Neural cell (in vitro differentiated cells): ENCODE measurements around the gene ZBTB7C. TPM values are rescaled to one million over a fixed set of nuclear protein-coding genes. Genes with fewer than 3 reads are reported as not detected.

Source experiments
- H2AFZ ChIP-seq: fragments of 200-600, 300-800 bp; sonication (generic), shearing (Covaris generic); 2 replicates; pipeline ENCODE4 v1.6.0; 2014; ENCODE audit warnings: low read depth, mild to moderate bottlenecking, antibody characterized with exemption, low read length, moderate library complexity
- H3F3A ChIP-seq: fragments of 200-600 bp; shearing (Covaris generic); 2 replicates; pipeline ENCODE4 v1.6.1; 2016; ENCODE audit warnings: mild to moderate bottlenecking, moderate library complexity, mixed read lengths, antibody characterized with exemption, low read length; ENCODE audit not compliant: insufficient read depth, poor library complexity, severe bottlenecking
- H3K27ac ChIP-seq: fragments of 200-600, 300-800 bp; sonication (generic), shearing (Covaris generic); 2 replicates; pipeline ENCODE4 v1.5.1; 2014; ENCODE audit warnings: mild to moderate bottlenecking, low read length, moderate library complexity
- H3K27me3 ChIP-seq: fragments of 300-800, 200-600 bp; sonication (generic), shearing (Covaris generic); 2 replicates; pipeline ENCODE4 v1.6.0; 2014; ENCODE audit warnings: mild to moderate bottlenecking, low read depth, low read length, moderate library complexity; ENCODE audit not compliant: insufficient read depth
- H3K36me3 ChIP-seq: fragments of 300-800, 200-600 bp; sonication (generic), shearing (Covaris generic); 2 replicates; pipeline ENCODE4 v1.5.1; 2014; ENCODE audit warnings: mild to moderate bottlenecking, antibody characterized with exemption, low read length, moderate library complexity; ENCODE audit not compliant: insufficient read depth
- H3K4me2 ChIP-seq: fragments of 300-800, 200-600 bp; sonication (generic), shearing (Covaris generic); 2 replicates; pipeline ENCODE4 v1.6.0; 2014; ENCODE audit warnings: mild to moderate bottlenecking, low read length
- H3K4me3 ChIP-seq: fragments of 300-800, 200-600 bp; sonication (generic), shearing (Covaris generic); 2 replicates; pipeline ENCODE4 v1.5.1; 2014; ENCODE audit warnings: mild to moderate bottlenecking, low read length, moderate library complexity
- H3K79me2 ChIP-seq: fragments of 200-600 bp; shearing (Covaris generic); replicated peaks from 2 replicates; pipeline ENCODE4 v1.6.0; 2014; ENCODE audit warnings: mild to moderate bottlenecking, low read length, moderate library complexity; ENCODE audit not compliant: insufficient read depth
- H3K9ac ChIP-seq: fragments of 300-800, 200-600 bp; sonication (generic), shearing (Covaris generic); 2 replicates; pipeline ENCODE4 v1.6.1; 2016; ENCODE audit warnings: mild to moderate bottlenecking, low read length, mixed read lengths
- H3K9me2 ChIP-seq: fragments of 200-600 bp; shearing (Covaris generic); 2 replicates; pipeline ENCODE4 v1.6.1; 2016; ENCODE audit warnings: mild to moderate bottlenecking, low read length, mixed read lengths; ENCODE audit not compliant: insufficient read depth
- H3K9me3 ChIP-seq: fragments of 200-600, 300-800 bp; sonication (generic), shearing (Covaris generic); 2 replicates; pipeline ENCODE4 v1.6.1; 2016; ENCODE audit warnings: mild to moderate bottlenecking, mixed run types, low read length, moderate library complexity, mixed read lengths
- H4K20me1 ChIP-seq: fragments of 200-600 bp; shearing (Covaris generic); 2 replicates; pipeline ENCODE4 v1.6.1; 2016; ENCODE audit warnings: mild to moderate bottlenecking, mixed run types; ENCODE audit not compliant: insufficient read depth
- CTCF ChIP-seq: fragments of 450-650 bp; IDR thresholded peaks from 2 replicates; pipeline ENCODE4 v1.5.1; 2014; ENCODE audit warnings: antibody characterized with exemption, mild to moderate bottlenecking, moderate library complexity; ENCODE audit not compliant: poor library complexity, severe bottlenecking
- EP300 ChIP-seq: fragments of 450-650 bp; conservative IDR thresholded peaks from 2 replicates; pipeline ENCODE4 v1.6.1; 2014; ENCODE audit warnings: antibody characterized with exemption, mild to moderate bottlenecking, moderate library complexity; ENCODE audit not compliant: poor library complexity, severe bottlenecking
- EZH2 ChIP-seq: fragments of 200-600, 300-800 bp; shearing (Covaris generic), sonication (generic); IDR thresholded peaks from 2 replicates; pipeline ENCODE4 v1.6.1; 2014; ENCODE audit warnings: antibody characterized with exemption, low read length, borderline replicate concordance, mild to moderate bottlenecking; ENCODE audit not compliant: insufficient read depth, poor library complexity, severe bottlenecking
- MXI1 ChIP-seq: fragments of 450-650 bp; conservative IDR thresholded peaks from 2 replicates; pipeline ENCODE4 v1.6.1; 2014; ENCODE audit warnings: antibody characterized with exemption, mild to moderate bottlenecking; ENCODE audit not compliant: poor library complexity, severe bottlenecking
- POLR2AphosphoS5 ChIP-seq: IDR thresholded peaks from 2 replicates; pipeline ENCODE4 v1.6.1; 2012
- RAD21 ChIP-seq: fragments of 450-650 bp; conservative IDR thresholded peaks from 2 replicates; pipeline ENCODE4 v1.6.1; 2014; ENCODE audit warnings: antibody characterized with exemption, mild to moderate bottlenecking, moderate library complexity
- REST ChIP-seq: IDR thresholded peaks from 2 replicates; pipeline ENCODE4 v1.6.1; 2012; ENCODE audit warnings: borderline replicate concordance
- SMC3 ChIP-seq: fragments of 450-650 bp; conservative IDR thresholded peaks from 2 replicates; pipeline ENCODE4 v1.6.1; 2014; ENCODE audit warnings: antibody characterized with exemption, mild to moderate bottlenecking, moderate library complexity; ENCODE audit not compliant: poor library complexity
- TAF1 ChIP-seq: IDR thresholded peaks from 2 replicates; pipeline ENCODE4 v1.6.1; 2012; ENCODE audit warnings: low read depth
- polyA plus RNA-seq: library from polyadenylated mRNA; depleted of rRNA; stranded (reverse); fragments of >200 nt; gene quantifications from 2 replicates; pipeline ENCODE4 v1.2.3, GENCODE V29; 2014

The ZBTB7C gene
- polyA plus RNA-seq, 1 donor from 2014 or later: 2.4 TPM

- TF ChIP-seq SMC3: no peak
- TF ChIP-seq MXI1: no peak
Measured at GRCh38 chr18:48361801-48362200, 47.4 kb downstream of the ZBTB7C start (continued).

- H3K36me3 ChIP-seq: no peaks in the 10 kb centered on the region
- H4K20me1 ChIP-seq: no peaks in the 10 kb centered on the region
- H3K27ac ChIP-seq: no peak overlapping the region
- no peaks in the 10 kb centered on the region for H3K79me2 ChIP-seq
- no peak for TF ChIP-seq EZH2
- no peak for TF ChIP-seq RAD21
- no peak for TF ChIP-seq CTCF
- TF ChIP-seq REST: no peak
- TF ChIP-seq POLR2AphosphoS5: no peak
- no peak for TF ChIP-seq SMC3
- TF ChIP-seq TAF1: no peak
- no peak for TF ChIP-seq MXI1
- TF ChIP-seq EP300: no peak
- no peak overlapping the region for H3K4me3 ChIP-seq
- H3K9me3 ChIP-seq: peaks cover 4% of the 10 kb centered on the region
- no peak overlapping the region for H3K4me2 ChIP-seq
- H3K9ac ChIP-seq: no peak overlapping the region
- H3K27me3 ChIP-seq: no peaks in the 10 kb centered on the region
- no peaks in the 10 kb centered on the region for H3F3A ChIP-seq
- H2AFZ ChIP-seq: no peak overlapping the region
- no peaks in the 10 kb centered on the region for H3K9me2 ChIP-seq
Measured at GRCh38 chr18:48360376-48361021, 48.7 kb downstream of the ZBTB7C start.

GRCh38 chr18:48359626-48360025 lies 49.6 kb downstream of the ZBTB7C start:
- no peak overlapping the region for H3K27ac ChIP-seq
- no peak overlapping the region for H3K4me2 ChIP-seq
- H3K9me2 ChIP-seq: no peaks in the 10 kb centered on the region
- TF ChIP-seq POLR2AphosphoS5 (no peak), TAF1 (no peak), CTCF (no peak), SMC3 (no peak), EZH2 (no peak), REST (no peak), MXI1 (no peak), RAD21 (no peak), EP300 (no peak)
- H3K9ac ChIP-seq: no peak overlapping the region
- H3K9me3 ChIP-seq: peaks cover 4% of the 10 kb centered on the region
- H2AFZ ChIP-seq: no peak overlapping the region
- H3K36me3 ChIP-seq: no peaks in the 10 kb centered on the region
- H3K79me2 ChIP-seq: no peaks in the 10 kb centered on the region
- H3K4me3 ChIP-seq: no peak overlapping the region
- no peaks in the 10 kb centered on the region for H3F3A ChIP-seq
- no peaks in the 10 kb centered on the region for H4K20me1 ChIP-seq
- no peaks in the 10 kb centered on the region for H3K27me3 ChIP-seq
